ENCODE results near the gene CLEC17A.

CLEC17A gene

DNA sequence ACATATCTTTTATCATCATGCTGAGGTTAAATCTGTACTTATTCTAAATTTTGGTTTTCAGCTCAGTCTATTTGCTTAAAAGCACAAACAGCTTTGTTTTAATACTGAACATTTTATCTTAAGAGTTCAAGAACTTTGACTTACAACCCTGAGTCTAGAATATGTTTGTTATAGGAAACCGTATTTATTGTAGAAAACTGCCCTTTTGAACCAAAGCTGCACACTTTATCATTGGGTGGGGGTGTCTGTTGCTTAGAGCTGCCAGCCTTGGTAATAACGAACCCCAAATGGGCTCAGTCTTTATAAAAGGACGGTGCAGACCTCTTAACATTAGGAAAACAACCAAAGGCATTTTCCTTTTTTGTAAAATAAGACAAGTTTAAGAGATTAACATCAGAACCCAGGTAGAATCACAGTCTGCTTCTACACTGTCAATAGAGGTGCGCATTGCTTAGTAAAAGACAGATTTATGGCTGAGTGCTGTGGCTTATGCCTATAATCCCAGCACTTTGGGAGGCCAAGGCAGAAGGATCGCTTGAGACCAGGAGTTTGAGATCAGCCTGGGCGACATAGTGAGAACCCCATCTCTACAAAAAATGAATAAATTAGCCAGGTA lies 77.1 kb downstream of the CLEC17A start:
- FAIRE-seq = no peak

DNA sequence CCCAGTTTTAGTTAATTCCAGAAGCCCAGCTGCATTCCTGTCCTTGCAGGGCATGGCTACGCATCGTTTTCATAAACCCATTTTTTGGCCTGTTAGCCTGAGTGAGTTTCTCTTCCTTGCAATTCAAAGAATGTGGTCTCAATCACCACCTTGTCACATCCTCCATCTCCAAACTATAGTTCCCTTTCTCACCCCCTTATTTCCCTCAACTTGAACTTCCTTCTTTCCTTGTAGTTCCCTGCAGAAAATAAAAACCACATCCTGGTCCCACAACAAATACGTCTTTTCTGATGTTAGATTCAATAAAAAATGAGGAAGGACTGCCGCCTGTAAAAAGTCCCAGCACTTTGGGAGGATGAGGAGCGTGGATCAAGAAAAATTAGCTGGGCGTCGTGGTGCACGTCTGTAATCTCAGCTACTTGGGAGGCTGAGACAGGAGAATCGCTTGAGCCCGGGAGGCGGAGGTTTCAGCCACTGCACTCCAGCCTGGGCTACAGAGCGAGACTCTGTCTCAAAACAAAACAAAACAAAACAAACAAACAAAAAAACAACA lies 78.6 kb downstream of the CLEC17A start:
- no peak for FAIRE-seq

All from islet of Langerhans (tissue), 1 donor.